HCT116 (cell line): ENCODE results near the gene TPGS1. TPM values are rescaled to one million over a fixed set of nuclear protein-coding genes. Genes with fewer than 3 reads are reported as not detected.

Source experiments
- ATAC-seq: fragments of 200-7000 bp; cut with Tn5 transposase; 2 replicates; pipeline ENCODE4 v1.9.1; 2020; ENCODE audit warnings: mild to moderate bottlenecking, moderate library complexity
- BruUV-seq: library from RNA; stranded (reverse); fragments of 400-500 nt; replicated peaks from 2 replicates; lab custom pipeline; 2021; lab: Mats Ljungman, UMichigan
- CTCF ChIA-PET: fragments of 300-600 bp; sonication (Branson Sonifier 250); formaldehyde crosslinking; loops from one replicate; lab custom pipeline; 2021; ENCODE audit warnings: antibody characterized with exemption; lab: Charles Lee
- POLR2A ChIA-PET: fragments of 300-600, 350-600 bp; sonication (Branson Sonifier 250); formaldehyde crosslinking; loops from one replicate; lab custom pipeline; 2021; ENCODE audit warnings: antibody characterized with exemption; lab: Charles Lee
- RAD21 ChIA-PET, 2 experiments: fragments of 300-600 bp; sonication (Branson Sonifier 250); formaldehyde crosslinking; loops; one replicate each; lab custom pipeline; 2023; ENCODE audit warnings: low total read pairs in 2 of 2; ENCODE audit not compliant: uncharacterized antibody in 2 of 2, unreplicated experiment in 2 of 2, low non-redundant PET in 1 of 2; lab: Charles Lee
- DNase-seq: peaks from one replicate; pipeline ENCODE4 v3.0.0-alpha.2; 2010; ENCODE audit warnings: low read depth, low spot score
- H2AFZ ChIP-seq: fragments of 200-600 bp; shearing (Covaris generic), sonication (generic); 2 replicates; pipeline ENCODE4 v1.6.1; 2017; ENCODE audit warnings: low read depth, mixed run types, mixed read lengths, antibody characterized with exemption, low read length; ENCODE audit not compliant: poor library complexity, severe bottlenecking
- H3K27ac ChIP-seq: 2 replicates; pipeline ENCODE4 v1.5.1; 2012; ENCODE audit warnings: low read depth, low read length
- H3K27me3 ChIP-seq: fragments of 200-600 bp; sonication (generic); 2 replicates; pipeline ENCODE4 v1.6.1; 2016; ENCODE audit warnings: mixed run types, low read length, mixed read lengths; ENCODE audit not compliant: insufficient read depth
- H3K36me3 ChIP-seq, 2 experiments: fragments of 200-500 bp in 1 of 2; fragments of 200-600 bp in 1 of 2; sonication (Bioruptor generic) in 1 of 2; sonication (generic) in 1 of 2; 2 replicates each; pipeline versions ENCODE4 v1.5.1 to v1.6.1; 2014 to 2016; ENCODE audit warnings: low read length in 2 of 2, inconsistent platforms in 1 of 2, mixed read lengths in 1 of 2, mixed run types in 1 of 2; ENCODE audit not compliant: insufficient read depth in 2 of 2, control insufficient read depth in 1 of 2
- H3K4me1 ChIP-seq, 2 experiments: fragments of 200-600 bp in 1 of 2; sonication (generic) in 1 of 2; 2 replicates each; pipeline versions ENCODE4 v1.5.1 to v1.6.1; 2012 to 2017; ENCODE audit warnings: low read length in 2 of 2, inconsistent platforms in 1 of 2, mild to moderate bottlenecking in 1 of 2, mixed read lengths in 1 of 2, mixed run types in 1 of 2, moderate library complexity in 1 of 2; ENCODE audit not compliant: insufficient read depth in 2 of 2, control insufficient read depth in 1 of 2
- H3K4me2 ChIP-seq: fragments of 200-600 bp; sonication (generic); 2 replicates; pipeline ENCODE4 v1.6.1; 2017; ENCODE audit warnings: mixed run types, low read length, mixed read lengths
- H3K4me3 ChIP-seq, 2 experiments: fragments of 200-600 bp in 1 of 2; sonication (generic) in 1 of 2; replicated peaks in 1 of 2; 2 replicates each; pipeline ENCODE4 v1.5.1; 2011 to 2016; ENCODE audit warnings: low read length in 2 of 2, control low read depth in 1 of 2, low read depth in 1 of 2, mild to moderate bottlenecking in 1 of 2, mixed read lengths in 1 of 2, mixed run types in 1 of 2
- H3K79me2 ChIP-seq: fragments of 200-600 bp; sonication (generic); 2 replicates; pipeline ENCODE4 v1.6.1; 2017; ENCODE audit warnings: mild to moderate bottlenecking, mixed run types, low read length, moderate library complexity, mixed read lengths; ENCODE audit not compliant: insufficient read depth
- H3K9ac ChIP-seq: fragments of 200-600 bp; sonication (generic); 2 replicates; pipeline ENCODE4 v1.6.1; 2016; ENCODE audit warnings: low read length, mixed read lengths
- H3K9me2 ChIP-seq: fragments of 200-600 bp; sonication (generic), shearing (Covaris generic); 2 replicates; pipeline ENCODE4 v1.6.1; 2017; ENCODE audit warnings: mixed run types, mild to moderate bottlenecking, moderate library complexity; ENCODE audit not compliant: insufficient read depth
- H3K9me3 ChIP-seq, 2 experiments: fragments of 200-500 bp in 1 of 2; fragments of 200-600 bp in 1 of 2; sonication (Bioruptor generic) in 1 of 2; sonication (generic) in 1 of 2; 2 replicates each; pipeline ENCODE4 v1.6.1; 2014 to 2017; ENCODE audit warnings: low read length in 2 of 2, mixed read lengths in 2 of 2, inconsistent platforms in 1 of 2, low read depth in 1 of 2, mild to moderate bottlenecking in 1 of 2, mixed run types in 1 of 2, moderate library complexity in 1 of 2; ENCODE audit not compliant: control insufficient read depth in 1 of 2, insufficient read depth in 1 of 2
- H4K20me1 ChIP-seq: fragments of 200-600 bp; sonication (generic), shearing (Covaris generic); 2 replicates; pipeline ENCODE4 v1.6.1; 2017; ENCODE audit warnings: mixed run types, mild to moderate bottlenecking, moderate library complexity; ENCODE audit not compliant: insufficient read depth
- ELF1 ChIP-seq: IDR thresholded peaks from 2 replicates; pipeline ENCODE4 v1.6.1; 2012; ENCODE audit warnings: low read depth, borderline replicate concordance
- EZH2 ChIP-seq: fragments of 200-600 bp; sonication (generic); IDR thresholded peaks from 2 replicates; pipeline ENCODE4 v1.6.1; 2017; ENCODE audit warnings: antibody characterized with exemption, mixed run types
- JUND ChIP-seq: IDR thresholded peaks from 2 replicates; pipeline ENCODE4 v1.6.1; 2012
- POLR2A ChIP-seq: IDR thresholded peaks from 2 replicates; pipeline ENCODE4 v1.7.0; 2011; ENCODE audit warnings: borderline replicate concordance; ENCODE audit not compliant: insufficient read depth, insufficient read length; ENCODE audit errors: extremely low read depth
- POLR2AphosphoS5 ChIP-seq: IDR thresholded peaks from 2 replicates; pipeline ENCODE4 v1.6.1; 2011; ENCODE audit warnings: mild to moderate bottlenecking, low read depth, low read length, moderate library complexity
- RAD21 ChIP-seq: IDR thresholded peaks from 2 replicates; pipeline ENCODE4 v1.6.1; 2012; ENCODE audit warnings: low read depth, mild to moderate bottlenecking
- TCF7L2 ChIP-seq: IDR thresholded peaks from 2 replicates; pipeline ENCODE4 v1.7.0; 2011; ENCODE audit warnings: borderline replicate concordance, inconsistent platforms; ENCODE audit not compliant: insufficient read depth, insufficient read length; ENCODE audit errors: extremely low read depth
- ZFX ChIP-seq: fragments of 450-650 bp; IDR thresholded peaks from 2 replicates; pipeline ENCODE4 v1.6.1; 2017
- intact Hi-C: fragments of 100-400 bp; cut with micrococcal nuclease; formaldehyde crosslinking; loops from 2 replicates; pipeline ENCODE4 v1.10.0; 2022
- total RNA-seq: library from RNA; stranded (reverse); gene quantifications from one replicate; pipeline ENCODE4 v1.2.1, GENCODE V29; 2021; ENCODE audit not compliant: unreplicated experiment
- TF ChIP-seq, protein P1 (sequence below): IDR thresholded peaks from 2 replicates; pipeline ENCODE4 v1.6.1; 2012

TPGS1 gene
- total RNA-seq, 1 experiment from 2014 or later = 19.1 TPM

GRCh38 chr19:531753-532560 lies 24.7 kb downstream of the TPGS1 start, which contains the start of gene CDC34:
Gene CDC34, plus strand, starts transcription at chr19:531760. Its CDS starts 172 bp downstream, at chr19:531932.
- H3K36me3 ChIP-seq = peaks cover 13 to 14% of the 10 kb centered on the region in 2 experiments; a peak in 3 of 4 replicates
- no peak within 1 kb of the TSS for H2AFZ ChIP-seq
- H3K9me3 ChIP-seq = no peaks in the 10 kb centered on the region; a peak in 1 of 4 replicates
- POLR2A ChIA-PET = interaction anchor here (0.6 to 1.7 kb wide), 8 partner anchors 10 to 52 kb away, joined by 3 to 10 read pairs (median 4); partner anchors contain the start of genes BSG and TPGS1
- RAD21 ChIA-PET = interaction anchor here in 1 of 2 experiments (0.7 to 0.8 kb wide), 2 partner anchors 21 to 100 kb away, joined by 4 to 5 read pairs; no protein-coding TSS in a partner anchor
- H3K9ac ChIP-seq = peak within 1 kb of the TSS; percentile 91
- peak within 1 kb of the TSS; percentile 96 for H3K27ac ChIP-seq
- peaks cover 23 to 45% of the 10 kb centered on the region in 2 experiments for H3K4me1 ChIP-seq
- H3K9me2 ChIP-seq = no peaks in the 10 kb centered on the region
- peaks cover 9% of the 10 kb centered on the region; the same call in 1 of the 2 replicates for H4K20me1 ChIP-seq
- CTCF ChIA-PET = interaction anchor here (0.6 to 3.2 kb wide), 4 partner anchors 21 to 766 kb away, joined by 3 to 23 read pairs (median 3); partner anchors contain the start of gene BSG
- peaks cover 50% of the 10 kb centered on the region for H3K79me2 ChIP-seq
- no peaks in the 10 kb centered on the region for H3K27me3 ChIP-seq
- BruUV-seq = no TSS peak
- DNase-seq = no peak
- peak within 1 kb of the TSS; percentile 87 for H3K4me2 ChIP-seq
- TF ChIP-seq POLR2AphosphoS5 (peak; percentile 57), EZH2 (no peak), TCF7L2 (peak; percentile 46), JUND (no peak), ZFX (peak; percentile 45; the same call in 1 of the 2 replicates), ELF1 (no peak), POLR2A (no peak), RAD21 (no peak)
- TF ChIP-seq, protein P1, sequence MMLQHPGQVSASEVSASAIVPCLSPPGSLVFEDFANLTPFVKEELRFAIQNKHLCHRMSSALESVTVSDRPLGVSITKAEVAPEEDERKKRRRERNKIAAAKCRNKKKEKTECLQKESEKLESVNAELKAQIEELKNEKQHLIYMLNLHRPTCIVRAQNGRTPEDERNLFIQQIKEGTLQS = no peak
- intact Hi-C loops = no loop called here
- peak within 1 kb of the TSS; percentile 77 to 86 for H3K4me3 ChIP-seq
- peak; percentile 30 for ATAC-seq
